K562 (cell line): ENCODE results near the gene SNTG2.

Source experiments
- ATF3 ChIP-seq, 2 experiments: fragments of 450-650 bp in 1 of 2; sonication (generic) in 1 of 2; formaldehyde crosslinking in 1 of 2; IDR thresholded peaks in 1 of 2; conservative IDR thresholded peaks in 1 of 2; 2 replicates each; pipeline versions ENCODE4 v1.6.1 to v1.8.1; 2016 to 2023; ENCODE audit warnings: mild to moderate bottlenecking in 2 of 2, moderate library complexity in 2 of 2, inconsistent platforms in 1 of 2, missing genetic modification reagents in 1 of 2
- CTCF ChIP-seq, 3 experiments: IDR thresholded peaks in 2 of 3; conservative IDR thresholded peaks in 1 of 3; 2 replicates each; pipeline ENCODE4 v1.5.1; 2011 to 2012; ENCODE audit warnings: low read length in 3 of 3, mild to moderate bottlenecking in 3 of 3, control low read depth in 2 of 3, improper control_type of control experiment in 1 of 3, inconsistent platforms in 1 of 3, low read depth in 1 of 3, mixed read lengths in 1 of 3, moderate library complexity in 1 of 3; ENCODE audit not compliant: insufficient read depth in 2 of 3
- MAFG ChIP-seq: fragments of 450-650 bp; conservative IDR thresholded peaks from 2 replicates; pipeline ENCODE4 v1.6.1; 2016; ENCODE audit warnings: missing genetic modification characterization, missing compliant biosample characterization

GRCh38 chr2:1256632-1257324, 306.1 kb downstream of the SNTG2 start:
- no peak for TF ChIP-seq ATF3 (IDR thresholded peaks at IDR 0.05)
- TF ChIP-seq ATF3 (CRISPR knock-in tag; conservative IDR thresholded peaks at IDR 0.05) = no peak
- TF ChIP-seq MAFG (tag) = no peak
- TF ChIP-seq CTCF (IDR thresholded peaks at IDR 0.05 in 2 of 3, conservative IDR thresholded peaks at IDR 0.05 in 1 of 3; ENCODE audit: insufficient read depth in 2 of 3, low read depth in 1 of 3, low read length in 3 of 3) = no peak
